GM18517 (cell line): ENCODE measurements around the gene ZSWIM3.
"Not testable (repeated sequence)": the region's sequence is repeated elsewhere in the genome, so short reads cannot be mapped to it uniquely, and the experiment has no call there.

ENCODE experiments used
- ATAC-seq: cut with Tn5 transposase; IDR thresholded peaks from one replicate; pipeline ENCODE4 v1.9.1; 2021; ENCODE audit warnings: mild to moderate bottlenecking, moderate library complexity; ENCODE audit not compliant: unreplicated experiment

Gene ZSWIM3

DNA sequence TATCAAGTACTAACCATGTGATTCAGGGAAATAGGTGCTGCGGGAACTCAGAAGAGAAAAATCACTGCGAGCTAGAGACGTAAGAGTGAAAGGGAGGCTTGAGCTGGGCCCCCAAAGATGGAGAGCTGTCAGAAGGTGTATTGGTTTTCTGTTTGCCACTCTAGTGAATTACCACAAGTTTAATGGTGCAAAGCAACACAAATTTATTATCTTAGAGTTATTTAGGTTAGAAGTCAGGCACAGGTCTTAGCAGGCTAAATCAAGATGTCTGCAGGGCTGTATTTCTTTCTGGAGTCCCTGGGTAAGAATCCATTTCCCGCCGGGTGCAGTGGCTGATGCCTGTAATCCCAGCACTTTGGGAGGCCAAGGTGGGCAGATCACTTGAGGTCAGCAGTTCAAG is 2.5 kb downstream of the ZSWIM3 start:
- ATAC-seq, result no peak

DNA sequence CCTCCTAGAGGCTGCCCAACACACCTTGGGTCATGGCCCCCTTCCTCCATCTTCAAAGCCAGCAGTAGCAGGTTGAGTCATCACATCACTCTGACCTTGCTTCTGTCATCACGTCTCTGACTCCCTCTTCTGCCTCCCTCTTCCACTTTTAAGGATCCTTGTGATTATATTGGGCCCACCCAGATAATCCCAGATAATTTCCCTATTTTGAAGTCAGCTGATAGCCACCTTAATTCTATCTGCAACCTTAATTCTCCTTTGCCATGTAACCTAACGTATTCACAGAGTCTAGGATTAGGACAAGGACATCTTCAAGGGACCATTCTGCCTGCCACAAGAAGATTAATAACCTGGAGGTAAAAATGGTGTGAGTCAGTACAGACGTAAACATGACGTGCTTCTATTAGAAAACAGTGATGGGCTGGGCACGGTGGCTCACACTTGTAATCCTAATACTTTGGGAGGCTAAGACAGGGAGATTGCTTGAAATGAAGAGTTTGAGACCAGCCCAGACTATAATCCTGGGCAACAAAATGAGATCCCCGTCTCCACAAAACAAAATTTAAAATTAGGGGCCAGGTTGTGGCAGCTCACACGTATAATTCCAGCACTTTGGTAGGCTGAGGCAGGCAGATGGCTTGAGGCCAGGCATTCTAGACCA is 3.3 kb downstream of the ZSWIM3 start:
- no peak for ATAC-seq

DNA sequence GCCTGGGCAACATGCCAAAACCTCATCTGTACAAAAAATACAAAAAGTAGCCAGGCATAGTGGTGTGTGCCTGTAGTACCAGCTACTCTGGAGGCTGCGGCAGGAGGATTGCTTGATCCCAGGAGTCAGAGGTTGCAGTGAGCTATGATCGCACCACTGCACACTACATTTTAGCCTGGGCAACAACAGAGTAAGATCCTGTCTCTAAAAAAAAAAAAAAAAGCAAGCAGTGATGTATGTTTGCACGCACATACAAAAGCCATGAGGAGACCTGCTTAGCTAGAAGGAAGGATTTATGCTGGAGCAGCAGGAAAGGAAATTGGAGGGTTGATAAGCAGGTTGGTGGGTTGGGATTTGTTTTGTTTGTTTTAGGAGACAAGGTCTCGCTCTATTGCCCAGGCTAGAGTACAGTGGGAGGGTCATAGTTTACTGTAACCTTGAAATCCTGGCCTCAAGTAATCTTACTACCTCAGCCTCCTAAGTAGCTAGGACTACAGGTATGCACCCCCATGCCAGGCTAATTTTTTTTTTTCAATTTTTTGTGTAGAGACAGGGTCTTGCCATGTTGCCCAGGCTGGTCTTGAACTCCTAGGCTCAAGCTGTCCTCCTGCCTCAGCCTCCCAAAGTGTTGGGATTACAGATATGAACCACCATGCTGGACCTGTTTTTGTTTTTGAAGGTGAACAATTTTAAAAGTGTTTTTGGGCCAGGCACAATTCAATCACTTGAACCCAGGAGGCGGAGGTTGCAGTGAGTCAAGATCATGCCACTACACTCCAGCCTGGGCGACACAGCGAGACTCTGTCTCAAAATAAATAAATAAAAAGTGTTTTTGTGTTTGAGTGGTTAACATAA is 4.0 kb downstream of the ZSWIM3 start:
- no peak for ATAC-seq

DNA sequence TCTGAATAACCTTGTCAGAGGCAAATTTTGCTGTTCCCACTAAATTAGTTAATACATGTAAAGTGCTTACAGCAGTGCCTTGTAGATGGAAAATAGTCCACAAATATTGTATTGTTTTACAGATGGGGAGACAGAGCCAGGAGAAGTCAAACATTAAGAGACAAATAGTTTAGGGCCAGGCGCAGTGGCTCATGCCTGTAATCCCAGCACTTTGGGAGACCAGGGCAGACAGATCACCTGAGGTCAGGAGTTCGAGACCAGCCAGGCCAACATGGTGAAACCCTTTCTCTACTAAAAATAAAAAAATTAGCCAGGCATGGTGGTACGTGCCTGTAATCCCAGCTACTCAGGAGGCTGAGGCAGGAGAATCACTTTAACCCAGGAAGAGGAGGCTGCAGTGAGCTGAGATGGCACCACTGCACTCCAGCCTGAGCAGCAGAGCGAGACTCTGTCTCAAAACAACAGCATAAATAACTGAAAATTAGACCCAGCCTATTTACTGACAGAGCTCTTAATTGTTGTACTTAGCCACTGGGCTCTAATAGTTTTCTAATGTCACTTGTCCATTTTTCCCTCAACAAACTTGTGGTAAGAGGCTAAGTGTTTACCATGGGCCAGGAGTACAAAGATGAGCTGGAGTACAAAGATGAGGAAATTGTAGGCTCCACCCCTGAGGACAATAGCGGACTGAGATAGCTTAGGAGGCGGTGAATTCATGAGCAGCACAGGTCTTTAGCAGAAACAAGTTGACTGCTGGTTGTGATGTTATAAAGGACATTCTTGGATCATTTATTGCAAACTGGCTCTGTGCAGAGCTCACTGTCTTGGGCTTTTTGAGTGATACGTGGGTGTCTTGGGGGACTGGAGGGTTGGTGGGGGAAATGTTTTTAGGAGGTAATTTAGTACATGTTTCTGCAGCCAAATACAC is 6.4 kb downstream of the ZSWIM3 start:
- no peak for ATAC-seq

DNA sequence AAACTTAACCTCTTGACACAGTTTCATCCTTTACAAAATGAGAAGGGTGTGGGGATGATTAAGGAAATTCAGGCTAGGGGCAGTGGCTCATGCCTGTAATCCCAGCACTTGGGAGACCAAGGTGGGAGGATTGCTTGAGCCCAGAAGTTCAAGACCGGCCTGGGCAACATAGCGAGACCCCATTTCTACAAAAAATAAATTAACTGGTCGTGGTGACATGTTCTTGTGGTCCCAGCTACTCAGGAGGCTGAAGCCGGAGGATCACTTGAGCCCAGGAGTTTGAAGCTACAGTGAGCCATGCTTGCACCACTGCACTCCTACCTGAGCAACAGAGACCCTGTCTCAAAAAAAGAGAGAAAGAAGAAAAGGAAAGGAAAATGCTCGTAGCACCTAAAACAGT is 9.0 kb downstream of the ZSWIM3 start:
- no peak for ATAC-seq

DNA sequence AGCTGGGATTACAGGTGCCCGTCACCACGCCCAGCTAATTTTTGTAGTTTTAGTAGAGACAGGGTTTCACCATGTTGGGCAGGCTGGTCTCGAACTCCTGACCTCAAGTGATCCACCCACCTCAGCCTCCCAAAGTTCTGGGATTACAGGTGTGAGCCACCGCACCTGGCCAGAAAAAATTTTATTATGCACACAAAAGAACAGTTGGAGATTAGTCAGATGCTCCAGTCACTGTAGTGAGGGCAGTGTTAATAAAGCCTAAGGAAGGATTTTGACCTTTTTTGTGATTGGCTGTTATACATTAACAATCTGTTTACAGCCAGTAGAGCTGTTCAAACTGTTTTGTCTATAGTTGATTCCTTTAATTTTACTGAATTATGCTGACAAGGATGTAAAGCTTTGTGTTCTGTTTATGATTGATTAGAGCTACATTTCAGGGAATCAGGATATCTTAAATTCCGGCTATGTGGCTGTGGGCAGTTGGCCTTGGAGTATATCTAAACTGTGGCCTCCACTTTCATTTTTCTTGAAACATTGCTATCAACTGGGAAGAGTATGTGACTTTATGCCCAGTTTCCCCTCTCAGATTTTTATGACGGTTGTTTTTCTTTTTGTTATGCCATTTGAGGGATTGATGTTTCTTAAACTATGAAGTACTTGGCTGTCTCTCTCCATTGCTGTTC is 9.9 kb downstream of the ZSWIM3 start:
- no peak for ATAC-seq

DNA sequence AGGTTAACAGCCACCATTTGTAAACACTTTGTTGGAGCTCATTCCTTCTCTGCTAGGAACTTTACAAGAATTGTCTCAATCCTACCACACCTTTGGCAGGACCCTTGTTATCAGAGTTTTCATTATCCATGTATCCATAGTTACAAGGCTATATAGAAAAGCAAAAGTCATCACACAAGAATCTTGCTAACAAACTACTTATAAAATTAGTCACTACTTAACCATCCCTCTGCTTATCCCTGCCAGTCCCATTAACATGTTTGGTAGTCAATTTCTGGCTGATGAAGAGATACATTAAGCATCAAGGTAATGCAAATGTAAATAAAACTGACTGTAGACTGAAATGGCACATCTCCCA is 10.4 kb downstream of the ZSWIM3 start:
- ATAC-seq, result no peak

DNA sequence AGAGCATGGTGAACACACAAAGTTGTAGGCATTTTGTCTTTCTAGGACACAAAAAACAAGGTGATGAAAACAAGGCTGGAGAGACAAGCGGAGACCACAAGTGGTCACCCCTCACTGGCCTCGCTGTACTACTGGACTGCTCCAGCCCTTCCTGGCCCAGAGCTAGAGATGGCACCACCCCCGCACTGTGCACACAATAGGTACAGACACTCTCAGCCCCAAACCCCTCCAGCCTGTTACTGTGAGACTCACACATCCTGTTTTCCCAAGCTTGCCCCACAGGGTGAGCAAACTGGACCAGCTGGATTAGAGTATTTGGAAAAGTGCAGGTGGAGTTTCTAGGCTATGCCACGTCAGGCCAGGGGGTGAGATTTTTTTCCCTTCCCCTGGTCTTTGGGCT is 15.2 kb downstream of the ZSWIM3 start:
- no peak for ATAC-seq

DNA sequence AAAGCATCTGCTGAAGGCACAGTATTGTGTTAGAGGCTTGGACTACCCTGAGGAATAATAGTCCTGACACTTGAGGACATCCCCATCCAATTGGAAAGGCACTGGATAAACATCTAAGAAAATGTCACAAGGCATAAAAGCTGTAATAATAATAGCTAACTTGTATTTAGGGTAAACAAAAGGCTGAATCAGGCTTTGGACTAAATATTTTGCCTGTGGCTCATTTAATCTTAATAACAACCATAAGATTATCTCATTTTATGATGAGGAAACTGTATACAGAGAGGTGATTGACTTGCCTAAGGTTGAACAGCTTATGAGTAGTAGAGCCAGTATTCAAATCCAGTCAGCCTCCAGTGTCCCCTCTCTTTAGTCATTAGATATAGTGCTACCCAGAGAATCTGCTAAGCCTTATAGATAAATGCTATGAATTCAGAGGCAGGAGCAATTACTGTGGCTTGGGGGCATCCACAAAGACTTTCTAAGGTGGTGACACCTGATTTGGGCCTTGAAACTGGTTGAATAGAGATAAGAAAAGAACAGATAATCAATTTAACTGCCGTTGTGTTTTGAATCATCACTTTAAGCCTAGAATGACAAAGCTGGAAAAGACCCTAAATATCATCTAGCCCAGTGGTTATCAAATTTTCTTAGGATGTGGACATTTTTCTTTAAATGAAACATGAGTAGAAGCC is 16.1 kb downstream of the ZSWIM3 start:
- no peak for ATAC-seq

DNA sequence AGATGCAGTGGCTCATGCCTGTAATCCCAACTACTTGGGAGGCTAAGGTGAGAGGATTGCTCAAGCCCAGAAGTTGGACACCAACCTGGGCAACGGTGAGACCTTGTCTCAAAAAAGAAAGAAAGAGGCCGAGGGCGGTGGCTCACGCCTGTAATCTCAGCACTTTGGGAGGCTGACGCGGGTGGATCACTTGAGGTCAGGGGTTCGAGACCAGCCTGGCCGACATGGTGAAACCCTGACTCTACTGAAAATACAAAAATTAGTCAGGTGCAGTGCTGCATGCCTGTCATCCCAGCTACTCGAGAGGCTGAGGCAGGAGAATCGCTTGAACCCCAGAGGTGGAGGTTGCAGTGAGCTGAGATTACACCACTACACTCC is 16.7 kb downstream of the ZSWIM3 start:
- ATAC-seq, result not testable (repeated sequence)

DNA sequence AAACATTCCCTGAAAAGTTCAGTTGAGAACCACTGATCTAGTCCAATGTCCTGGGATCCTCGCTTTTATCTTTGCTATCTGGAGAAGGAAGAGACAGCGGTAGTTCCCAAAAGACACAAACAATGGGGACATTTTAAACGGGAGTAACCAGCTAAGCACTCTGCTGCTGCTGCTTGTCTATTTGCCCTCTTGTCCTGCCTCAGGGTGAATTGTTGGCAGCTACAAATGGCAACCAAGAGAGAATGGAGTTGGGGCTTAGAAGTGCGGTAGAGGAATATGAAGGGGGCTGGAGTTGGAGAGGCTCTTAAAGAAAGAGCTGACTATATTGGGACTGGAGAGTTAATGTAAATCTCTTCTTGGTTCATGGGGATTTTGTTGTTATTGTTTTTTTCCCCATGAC is 17.2 kb downstream of the ZSWIM3 start:
- no peak for ATAC-seq

DNA sequence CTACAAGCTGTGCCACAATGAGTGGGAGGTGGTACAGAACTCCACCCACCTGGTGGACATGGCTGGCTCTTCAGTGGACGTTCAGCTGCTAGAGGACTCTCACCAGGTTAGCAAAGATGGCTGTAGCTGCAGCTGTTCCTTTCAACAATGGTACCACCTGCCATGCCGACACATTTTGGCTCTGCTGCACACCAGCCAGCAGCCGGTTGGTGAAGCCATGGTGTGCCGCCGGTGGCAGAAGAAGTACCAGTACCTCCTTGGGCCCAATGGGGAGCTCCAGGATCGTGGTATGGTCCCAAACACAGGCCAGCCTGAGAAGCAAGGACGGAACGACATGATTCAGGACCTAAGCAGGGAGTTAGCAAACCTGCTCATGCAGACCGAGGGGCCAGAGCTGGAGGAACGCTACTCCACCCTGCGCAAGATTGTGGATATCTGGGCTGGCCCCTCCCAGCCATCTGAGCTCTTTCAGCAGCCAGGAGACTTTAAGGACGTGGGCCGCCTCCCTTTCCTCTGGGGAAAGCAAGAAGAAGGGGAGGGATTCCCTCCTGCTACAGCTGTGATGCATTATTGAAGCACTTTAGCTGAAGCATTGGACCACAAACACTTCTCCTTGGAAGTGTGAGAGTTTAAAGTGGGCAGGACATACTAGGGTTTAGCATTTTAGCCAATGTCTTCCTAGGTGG is 20.8 kb downstream of the ZSWIM3 start:
- ATAC-seq, result no peak

DNA sequence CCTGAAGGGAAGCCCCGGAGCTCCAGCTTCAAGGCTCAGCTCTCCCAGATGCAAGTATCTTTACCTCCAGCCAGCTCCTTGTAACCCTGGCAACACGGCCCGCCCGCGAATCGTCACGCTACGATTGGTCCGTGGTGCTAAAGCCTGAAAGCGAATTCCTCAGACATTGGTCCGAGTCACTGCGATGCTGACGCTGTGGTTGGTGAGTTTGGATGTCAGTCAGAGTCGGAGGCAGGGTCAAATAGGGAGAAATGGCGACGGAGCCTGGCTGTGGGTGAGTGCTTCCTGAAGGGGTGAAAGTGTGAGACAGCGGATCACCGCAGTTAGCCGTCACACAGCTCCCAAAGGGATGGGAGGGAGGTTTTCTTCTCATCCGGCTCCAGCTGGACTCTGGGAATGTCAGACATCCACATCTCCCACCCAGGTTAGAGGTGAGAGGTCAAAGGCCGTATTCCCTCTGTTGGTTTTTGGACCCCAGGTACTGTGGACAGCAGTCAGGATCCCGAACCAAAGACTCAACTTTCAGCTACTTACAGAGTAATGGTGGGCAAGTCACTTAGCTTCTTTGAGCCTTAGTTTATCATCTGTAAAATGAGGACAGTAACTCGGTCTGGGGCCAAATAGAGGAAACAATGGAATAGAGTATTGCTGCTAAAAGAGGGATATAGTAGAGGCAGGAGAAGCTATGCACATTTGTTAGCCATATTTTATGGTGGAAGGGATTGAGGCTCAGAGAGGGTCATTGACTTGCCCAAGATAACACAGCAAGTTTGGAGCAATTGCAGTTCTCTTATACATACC is 23.8 kb downstream of the ZSWIM3 start, which contains the start of gene ZSWIM1:
ZSWIM1 (plus strand) TSS at position 240 of the 801 bp plus-strand sequence. CDS start 1,366 bp downstream, outside the sequence.
- ATAC-seq, result peak; percentile 98

DNA sequence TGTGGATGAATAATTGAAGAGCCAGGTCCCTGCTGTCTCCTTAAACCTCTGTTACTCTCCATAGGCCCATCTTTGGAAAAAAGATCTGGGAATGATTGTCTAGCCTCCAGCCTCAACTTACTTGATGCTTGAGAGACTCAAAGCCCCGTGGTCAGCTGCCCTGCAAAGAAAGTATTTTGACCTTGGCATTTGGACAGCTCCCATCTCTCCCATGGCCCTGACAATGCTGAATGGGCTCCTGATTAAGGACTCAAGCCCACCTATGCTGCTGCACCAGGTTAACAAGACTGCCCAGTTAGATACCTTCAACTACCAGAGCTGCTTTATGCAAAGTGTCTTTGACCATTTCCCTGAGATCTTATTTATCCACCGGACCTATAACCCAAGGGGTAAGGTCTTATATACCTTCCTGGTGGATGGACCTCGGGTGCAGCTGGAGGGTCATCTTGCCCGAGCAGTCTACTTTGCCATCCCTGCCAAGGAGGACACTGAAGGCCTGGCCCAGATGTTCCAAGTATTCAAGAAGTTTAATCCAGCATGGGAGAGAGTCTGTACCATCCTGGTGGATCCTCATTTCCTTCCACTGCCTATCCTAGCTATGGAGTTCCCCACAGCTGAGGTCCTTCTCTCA is 25.2 kb downstream of the ZSWIM3 start:
- ATAC-seq, result no peak

DNA sequence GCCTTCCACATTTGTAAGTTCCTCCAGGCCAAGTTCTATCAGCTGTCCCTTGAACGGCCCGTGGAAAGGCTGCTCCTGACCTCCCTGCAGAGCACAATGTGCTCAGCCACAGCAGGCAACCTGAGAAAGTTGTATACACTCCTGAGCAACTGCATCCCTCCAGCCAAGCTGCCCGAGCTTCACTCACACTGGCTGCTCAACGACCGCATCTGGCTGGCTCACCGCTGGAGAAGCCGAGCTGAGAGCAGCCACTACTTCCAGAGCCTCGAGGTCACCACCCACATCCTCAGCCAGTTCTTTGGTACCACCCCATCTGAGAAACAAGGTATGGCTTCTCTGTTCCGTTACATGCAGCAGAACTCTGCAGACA is 25.7 kb downstream of the ZSWIM3 start:
- ATAC-seq, result no peak

DNA sequence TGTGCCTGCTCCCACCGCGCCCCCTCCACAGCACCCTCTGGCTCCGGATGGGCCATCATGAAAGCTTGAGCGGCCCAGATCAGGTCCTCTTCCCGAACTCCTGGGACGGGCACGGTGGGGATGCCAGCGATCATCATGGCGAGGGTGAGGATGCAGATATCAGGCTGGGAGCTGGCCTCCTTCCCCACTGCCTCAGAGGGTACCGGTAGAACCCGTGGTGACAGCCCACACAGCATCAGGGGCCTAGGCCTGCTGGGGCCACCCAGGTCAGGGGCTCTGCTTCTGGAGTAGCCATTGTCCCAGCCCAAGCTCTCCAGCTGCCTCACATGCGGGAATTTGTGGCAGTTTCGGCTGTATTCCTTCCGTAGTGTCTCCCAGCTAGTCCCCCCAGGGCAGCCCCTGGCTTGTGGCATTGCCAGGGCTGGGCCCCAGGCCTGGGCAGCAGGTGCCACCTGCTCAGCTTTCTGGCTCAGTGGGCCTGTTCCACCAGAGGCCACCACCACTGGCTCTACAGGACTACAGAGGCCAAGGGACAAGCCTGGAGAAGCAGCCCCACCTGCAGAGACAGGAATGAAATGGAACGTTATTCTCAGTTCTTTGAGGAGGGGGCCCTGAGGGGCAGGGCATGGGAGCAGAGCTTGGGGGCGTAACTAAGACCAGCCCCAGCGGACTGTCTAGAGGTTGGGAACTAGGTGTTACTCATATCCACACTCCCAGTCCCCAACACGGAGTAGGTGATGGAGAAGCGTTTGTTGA is 29.4 kb downstream of the ZSWIM3 start:
- no peak for ATAC-seq

DNA sequence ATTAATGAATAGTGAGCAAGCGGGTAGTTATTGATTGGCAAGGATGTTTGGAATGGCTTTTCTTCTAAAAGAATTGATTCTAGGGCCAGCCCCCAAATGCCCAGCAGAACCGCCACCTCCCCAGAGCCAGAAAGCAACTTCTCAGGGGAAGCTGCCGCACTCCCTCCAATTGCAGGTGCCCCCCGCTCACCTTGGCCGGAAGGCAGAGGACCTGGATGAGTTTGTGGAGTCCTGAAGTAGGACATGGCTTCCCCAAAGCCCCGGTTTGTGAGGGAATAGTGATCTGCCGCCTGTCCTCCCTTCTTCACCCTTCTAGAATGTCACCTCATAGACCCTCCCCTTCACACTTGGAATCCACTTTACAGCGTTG is 29.9 kb downstream of the ZSWIM3 start, which contains the start of gene SPATA25:
SPATA25 (minus strand) TSS at position 277 of the 370 bp plus-strand sequence; CDS start at position 245, 32 bp downstream.
- no peak for ATAC-seq

DNA sequence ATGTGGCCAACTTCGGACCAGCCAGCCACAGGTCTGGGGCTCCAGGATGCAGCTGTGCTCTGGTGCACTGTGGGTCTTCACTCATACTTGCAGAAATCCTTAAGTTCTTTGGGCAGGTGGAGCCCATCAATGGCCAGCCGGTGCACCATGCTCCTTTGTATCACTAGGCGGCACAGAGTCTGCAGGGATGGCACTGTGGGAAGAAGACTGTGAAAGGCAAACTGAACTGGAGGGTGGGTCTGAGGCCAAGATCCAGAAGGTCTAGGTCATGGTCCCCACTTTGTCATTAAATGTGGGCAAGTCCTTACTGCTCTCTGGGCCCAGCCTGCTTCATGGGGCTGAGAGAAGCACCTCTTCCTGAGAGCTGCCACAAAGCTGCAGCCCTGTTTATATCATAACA is 31.3 kb downstream of the ZSWIM3 start:
- ATAC-seq, result no peak
